HG02970 (cell line): Measurements from ENCODE around the gene PAPLN.

Source experiments
- ATAC-seq: cut with Tn5 transposase; IDR thresholded peaks from one replicate; pipeline ENCODE4 v1.9.1; 2021; ENCODE audit warnings: mild to moderate bottlenecking, moderate library complexity, moderate number of reproducible peaks; ENCODE audit not compliant: unreplicated experiment, low FRiP score

PAPLN gene

DNA sequence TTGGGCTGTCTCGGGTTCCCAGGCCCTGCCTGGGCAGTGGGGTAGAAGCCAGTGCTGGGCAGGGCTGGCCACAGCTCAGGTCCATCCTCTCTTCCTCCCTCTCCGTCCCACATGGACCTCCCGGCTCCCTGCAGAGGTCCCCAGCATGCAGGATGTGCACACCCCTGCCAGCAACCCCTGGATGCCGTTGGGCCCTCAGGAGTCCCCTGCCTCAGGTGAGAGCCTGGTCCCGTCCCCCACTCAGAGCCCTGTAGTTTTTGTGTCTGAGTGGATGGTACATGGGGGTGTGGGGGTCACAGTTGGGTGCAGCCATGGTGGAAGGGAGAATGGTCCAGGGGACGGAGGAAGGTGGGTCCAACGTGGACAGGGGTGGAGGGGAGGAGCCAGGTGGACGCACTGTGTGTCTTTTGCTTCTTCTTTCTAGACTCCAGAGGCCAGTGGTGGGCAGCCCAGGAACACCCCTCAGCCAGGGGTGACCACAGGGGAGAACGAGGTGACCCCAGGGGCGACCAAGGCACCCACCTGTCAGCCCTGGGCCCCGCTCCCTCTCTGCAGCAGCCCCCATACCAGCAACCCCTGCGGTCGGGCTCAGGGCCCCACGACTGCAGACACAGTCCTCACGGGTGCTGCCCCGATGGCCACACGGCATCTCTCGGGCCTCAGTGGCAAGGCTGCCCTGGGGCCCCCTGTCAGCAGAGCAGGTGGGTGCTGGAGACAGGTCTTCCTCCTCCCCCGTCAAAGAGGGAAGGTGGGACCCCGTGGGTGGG, 21.7 kb downstream of the PAPLN start:
- ATAC-seq = no peak

DNA sequence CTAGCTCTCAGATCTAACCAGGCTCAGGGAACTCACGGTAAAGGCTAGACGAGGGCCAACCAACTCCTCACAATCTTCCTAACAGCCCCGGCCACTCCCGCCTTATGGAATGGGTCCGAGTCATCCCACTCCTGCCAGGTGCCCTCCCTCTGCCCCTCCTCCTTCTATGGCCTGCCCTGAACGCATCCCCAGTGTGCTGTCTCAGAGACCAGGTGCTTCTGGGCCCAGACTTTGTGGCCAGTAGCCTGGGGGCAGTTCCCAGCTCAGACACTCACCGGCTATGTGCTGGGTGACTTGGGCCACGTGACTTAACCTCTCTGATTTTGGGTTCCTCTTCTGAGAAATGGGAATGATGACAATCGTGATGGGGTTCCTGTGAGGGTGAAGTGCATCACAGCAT, 22.5 kb downstream of the PAPLN start:
- no peak for ATAC-seq

DNA sequence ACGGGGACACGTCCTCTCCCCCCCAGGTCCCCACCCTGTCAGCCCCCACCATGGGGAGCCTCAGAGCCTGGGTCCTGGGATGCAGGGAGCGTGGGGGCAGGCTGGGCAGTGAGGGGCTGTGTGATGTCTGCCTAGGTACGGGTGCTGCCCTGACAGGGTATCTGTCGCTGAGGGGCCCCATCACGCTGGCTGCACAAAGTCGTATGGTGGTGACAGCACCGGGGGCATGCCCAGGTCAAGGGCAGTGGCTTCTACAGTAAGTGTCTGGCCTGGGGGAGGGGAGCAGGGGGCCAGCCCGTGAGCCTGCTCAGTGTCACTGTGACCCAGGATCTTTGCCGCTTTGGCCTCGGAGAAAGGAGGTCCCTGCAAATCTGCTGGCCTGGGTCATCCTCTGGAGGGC, 23.3 kb downstream of the PAPLN start:
- no peak for ATAC-seq

DNA sequence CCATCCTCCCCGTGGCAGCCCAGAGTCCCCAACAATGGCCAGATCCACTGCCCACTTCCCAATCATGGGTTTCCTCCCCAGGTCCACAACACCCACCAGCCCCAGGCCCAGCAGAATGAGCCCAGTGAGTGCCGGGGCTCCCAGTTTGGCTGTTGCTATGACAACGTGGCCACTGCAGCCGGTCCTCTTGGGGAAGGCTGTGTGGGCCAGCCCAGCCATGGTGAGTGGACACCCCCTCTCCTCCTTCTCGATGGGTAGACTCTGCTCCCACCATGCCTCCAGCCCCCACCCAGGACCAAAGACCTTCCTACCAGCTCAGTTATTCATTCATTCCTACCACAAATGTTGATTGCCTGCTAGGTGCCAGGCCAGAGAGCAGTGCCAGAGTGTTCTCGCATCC, 23.8 kb downstream of the PAPLN start:
- ATAC-seq = no peak

DNA sequence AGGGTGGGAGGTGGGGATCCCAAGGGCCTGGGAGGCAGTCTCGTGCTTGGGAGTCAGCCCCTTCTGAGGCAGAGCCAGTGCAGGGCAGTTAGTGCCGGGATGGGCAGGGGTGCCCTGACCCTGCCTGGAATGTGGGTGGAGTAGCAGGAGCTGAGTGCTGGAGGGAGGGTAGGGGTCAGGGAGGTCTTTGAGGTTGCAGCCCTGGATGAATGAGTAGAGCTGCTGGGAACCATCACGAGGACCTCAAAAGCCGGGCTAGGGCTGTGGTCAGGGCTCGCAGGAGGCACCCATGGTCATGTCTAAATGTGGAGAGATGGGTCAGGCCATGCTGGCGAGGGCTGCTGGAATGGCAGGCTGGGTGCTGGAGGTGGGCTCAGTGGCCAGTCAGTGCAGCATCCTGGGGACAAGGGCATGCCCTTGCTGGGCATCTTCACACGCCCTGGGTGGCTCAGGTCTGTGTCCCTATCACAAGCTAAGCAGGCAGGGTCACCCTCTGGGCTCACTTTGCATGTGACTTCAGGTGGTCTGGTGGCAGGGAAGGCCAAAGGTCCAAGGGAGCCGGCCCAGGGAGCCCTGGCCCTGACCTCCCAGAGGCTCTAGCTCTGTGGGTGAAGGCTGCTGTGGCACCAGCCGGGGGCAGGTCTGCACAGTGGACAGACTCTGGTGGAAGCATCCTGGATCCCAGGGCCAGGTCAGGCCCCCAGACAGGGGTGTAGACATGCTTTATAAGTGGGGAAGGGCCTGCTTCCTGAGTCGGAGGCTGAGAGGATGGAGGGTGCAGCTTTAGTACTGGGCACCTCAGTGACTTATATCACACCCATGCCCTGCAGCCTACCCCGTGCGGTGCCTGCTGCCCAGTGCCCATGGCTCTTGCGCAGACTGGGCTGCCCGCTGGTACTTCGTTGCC, 24.5 kb downstream of the PAPLN start:
- no peak for ATAC-seq

DNA sequence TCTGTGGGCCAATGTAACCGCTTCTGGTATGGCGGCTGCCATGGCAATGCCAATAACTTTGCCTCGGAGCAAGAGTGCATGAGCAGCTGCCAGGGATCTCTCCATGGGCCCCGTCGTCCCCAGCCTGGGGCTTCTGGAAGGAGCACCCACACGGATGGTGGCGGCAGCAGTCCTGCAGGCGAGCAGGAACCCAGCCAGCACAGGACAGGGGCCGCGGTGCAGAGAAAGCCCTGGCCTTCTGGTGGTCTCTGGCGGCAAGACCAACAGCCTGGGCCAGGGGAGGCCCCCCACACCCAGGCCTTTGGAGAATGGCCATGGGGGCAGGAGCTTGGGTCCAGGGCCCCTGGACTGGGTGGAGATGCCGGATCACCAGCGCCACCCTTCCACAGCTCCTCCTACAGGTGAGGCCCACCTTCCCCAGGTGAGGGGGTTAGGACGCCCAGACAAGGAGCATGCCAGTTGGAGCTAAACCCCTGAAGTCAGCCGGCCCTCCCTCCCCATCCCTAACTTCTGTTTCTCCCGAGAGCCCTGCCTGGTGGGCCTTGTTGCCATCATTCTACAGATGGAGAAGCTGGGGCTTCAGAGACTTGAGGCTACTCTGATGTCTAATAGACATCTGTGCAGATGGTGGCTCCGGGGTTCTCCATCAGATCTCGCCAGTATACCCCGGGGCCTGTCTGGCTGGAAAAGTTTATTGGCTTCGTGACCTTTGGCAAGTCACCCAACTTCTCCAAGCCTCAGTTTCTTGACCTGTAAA, 25.3 kb downstream of the PAPLN start:
- ATAC-seq = no peak

DNA sequence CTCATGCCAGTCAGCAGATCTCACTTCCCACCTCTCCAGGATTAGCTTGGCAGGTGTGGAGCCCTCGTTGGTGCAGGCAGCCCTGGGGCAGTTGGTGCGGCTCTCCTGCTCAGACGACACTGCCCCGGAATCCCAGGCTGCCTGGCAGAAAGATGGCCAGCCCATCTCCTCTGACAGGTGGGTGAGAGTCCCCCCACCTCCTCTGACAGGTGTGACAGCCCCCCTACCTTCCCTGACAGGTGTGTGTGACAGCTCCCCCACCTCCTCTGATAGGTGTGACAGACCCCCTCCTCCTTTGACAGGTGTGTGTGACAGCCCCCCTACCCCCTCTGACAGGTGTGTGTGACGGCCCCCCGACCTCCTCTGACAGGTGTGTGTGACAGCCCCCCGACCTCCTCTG, 26.3 kb downstream of the PAPLN start:
- no peak for ATAC-seq

DNA sequence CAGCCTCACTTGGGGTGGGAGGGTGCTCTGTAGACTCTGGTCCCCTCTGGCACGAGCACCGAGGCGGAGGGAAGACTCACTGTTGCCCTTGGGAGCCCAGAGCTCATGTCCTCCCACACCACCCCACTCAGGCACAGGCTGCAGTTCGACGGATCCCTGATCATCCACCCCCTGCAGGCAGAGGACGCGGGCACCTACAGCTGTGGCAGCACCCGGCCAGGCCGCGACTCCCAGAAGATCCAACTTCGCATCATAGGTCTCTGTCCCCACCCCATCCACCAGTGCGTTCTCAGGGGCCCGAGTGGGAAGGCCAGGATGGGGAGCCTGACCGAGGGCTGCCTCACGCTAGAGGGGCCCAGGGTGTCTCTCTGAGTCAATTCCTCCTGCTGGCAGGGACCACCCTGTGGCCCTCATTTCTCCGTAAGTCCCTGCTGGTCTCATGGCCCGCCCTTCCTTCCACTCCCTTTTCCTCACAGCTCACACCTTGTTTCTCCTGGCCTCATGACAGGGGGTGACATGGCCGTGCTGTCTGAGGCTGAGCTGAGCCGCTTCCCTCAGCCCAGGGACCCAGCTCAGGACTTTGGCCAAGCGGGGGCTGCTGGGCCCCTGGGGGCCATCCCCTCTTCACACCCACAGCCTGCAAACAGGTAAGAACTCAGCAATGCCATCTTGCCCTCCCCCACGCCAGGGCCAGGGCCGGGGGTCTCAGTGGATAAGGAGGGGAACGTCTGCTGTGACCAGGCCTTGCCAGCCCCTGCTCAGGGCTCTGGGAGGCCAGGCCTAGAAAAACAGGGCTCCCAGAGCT, 27.0 kb downstream of the PAPLN start:
- ATAC-seq = no peak

DNA sequence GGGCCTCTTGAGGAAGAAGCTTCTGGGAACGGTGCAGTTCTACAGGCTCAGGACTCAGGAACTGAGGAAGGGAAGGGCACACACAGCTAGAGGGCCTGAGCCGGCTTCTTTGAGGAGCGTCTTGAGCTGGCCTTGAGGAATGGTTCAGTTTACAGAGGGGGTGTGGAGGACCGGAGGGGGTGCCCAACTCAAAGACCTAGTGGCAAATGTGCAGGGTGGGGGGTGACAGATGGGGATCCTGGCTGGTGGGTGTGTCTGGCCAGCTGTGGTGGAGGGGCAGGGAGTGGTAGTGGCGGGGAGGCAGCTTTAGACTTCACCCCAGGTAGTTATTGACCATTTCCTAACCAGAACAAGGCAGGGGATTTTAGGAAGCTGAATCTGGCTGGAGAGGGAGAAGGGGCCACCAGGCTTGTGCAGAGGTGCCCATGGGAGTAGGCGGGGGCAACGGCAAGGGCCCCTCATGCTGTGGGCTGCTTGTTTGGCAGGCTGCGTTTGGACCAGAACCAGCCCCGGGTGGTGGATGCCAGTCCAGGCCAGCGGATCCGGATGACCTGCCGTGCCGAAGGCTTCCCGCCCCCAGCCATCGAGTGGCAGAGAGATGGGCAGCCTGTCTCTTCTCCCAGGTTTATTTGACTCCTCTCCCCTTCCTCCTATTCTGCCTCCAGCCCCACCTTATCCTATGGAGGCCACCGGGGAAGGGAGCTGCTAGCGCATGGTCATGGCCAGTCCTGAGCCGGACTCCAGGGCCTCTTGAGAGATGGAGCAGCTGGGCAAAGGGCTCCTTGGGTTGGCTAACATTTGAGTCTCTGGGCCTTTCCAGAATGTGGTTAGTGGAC, 27.8 kb downstream of the PAPLN start:
- no peak for ATAC-seq

DNA sequence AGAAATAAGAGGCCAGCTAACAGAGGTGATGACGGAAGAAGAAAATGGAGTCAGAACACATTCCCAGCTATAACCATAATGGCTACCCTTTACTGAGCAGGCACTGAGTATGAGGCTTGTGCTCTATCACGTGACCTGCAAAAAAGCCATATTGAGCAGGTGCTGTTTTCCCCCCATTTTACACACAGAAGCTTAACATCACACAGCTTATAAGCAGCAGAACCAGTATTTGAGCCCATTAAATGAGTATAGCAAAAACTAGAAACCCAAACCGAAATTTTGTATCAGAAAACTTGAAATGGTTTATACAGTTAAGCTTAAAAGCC, 28.4 kb downstream of the PAPLN start:
- no peak for ATAC-seq

DNA sequence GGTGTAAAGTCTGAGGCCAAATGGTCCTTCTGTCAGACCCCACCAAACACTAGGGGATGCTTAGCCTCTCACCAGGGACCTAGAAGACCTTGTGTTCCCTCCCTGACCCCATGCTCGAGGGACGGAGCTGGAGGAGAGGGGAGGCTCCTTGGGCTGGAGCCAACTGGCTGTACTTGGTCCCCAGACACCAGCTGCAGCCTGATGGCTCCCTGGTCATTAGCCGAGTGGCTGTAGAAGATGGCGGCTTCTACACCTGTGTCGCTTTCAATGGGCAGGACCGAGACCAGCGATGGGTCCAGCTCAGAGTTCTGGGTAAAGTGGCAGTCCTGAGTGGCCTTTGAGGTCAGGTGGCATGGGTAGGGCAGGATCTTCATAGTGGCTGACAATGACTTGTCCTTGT, 29.0 kb downstream of the PAPLN start:
- no peak for ATAC-seq

DNA sequence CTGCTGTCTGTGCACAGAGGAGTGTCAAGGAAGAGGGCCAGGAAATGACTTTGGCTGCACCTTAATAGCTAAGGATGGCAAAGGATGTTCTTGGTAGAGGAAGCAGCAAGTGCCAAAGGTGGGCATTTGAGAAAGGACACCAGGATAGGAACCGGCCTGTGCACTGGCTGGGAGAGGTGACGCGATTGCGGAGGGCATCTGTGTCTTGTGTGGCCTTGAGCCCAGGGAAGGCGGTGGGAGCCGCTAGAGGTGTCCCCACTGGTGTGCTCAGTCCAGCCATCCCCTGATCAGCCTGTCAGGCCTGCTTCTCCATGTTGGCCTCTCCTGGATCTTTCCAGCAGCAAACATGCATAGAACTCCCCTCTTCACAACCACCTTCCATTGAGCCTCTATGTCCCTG, 30.2 kb downstream of the PAPLN start:
- no peak for ATAC-seq

DNA sequence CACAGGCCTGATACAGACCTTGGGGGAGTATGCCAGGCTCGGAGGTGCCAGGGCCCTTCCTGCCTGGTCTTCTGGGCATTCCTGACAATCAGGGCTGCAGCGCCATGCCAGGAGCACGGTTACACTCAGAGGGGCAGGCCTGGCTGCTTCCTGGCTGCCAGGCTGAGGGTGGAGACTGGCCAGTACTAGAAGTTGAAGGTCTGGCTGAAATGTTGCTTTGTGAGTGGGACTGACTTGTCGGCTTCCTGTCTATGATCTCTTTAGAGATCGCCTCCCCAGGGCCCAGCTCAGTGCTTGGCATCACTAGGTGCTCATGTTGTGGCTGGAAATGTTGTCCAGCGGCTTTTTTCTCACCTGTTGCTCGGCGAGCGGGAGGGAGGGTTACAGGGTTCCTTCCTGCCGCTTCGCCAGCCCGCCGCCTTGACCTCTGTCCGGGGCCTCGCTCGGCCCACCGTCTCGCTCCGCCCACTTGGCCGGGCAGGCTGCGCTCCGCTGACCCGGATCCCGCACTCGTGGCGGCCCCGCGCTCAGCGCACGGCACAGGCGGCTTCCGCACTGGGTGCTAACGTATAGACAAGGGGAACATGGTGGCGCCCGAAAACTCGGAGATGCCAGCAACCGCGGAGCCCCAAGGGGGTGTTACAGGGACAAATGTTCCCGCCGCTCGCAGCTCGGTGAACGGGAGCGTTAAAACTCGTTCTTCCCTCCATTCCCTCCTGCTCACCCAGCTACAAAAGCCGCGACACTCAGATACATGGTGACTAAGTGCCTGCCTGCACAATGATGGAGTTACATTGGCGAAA, 32.6 kb downstream of the PAPLN start:
- ATAC-seq = peak; percentile 75

DNA sequence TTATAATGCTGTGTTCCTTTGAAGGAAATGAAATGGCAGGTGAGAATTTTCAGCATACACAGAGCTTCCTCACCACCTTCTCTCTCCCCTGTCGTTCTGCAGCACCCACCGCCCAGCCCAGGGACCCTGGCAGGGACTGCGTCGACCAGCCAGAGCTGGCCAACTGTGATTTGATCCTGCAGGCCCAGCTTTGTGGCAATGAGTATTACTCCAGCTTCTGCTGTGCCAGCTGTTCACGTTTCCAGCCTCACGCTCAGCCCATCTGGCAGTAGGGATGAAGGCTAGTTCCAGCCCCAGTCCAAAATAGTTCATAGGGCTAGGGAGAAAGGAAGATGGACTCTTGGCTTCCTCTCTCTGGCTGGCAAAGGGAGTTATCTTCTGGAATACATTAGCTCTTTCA, 35.1 kb downstream of the PAPLN start:
- no peak for ATAC-seq

DNA sequence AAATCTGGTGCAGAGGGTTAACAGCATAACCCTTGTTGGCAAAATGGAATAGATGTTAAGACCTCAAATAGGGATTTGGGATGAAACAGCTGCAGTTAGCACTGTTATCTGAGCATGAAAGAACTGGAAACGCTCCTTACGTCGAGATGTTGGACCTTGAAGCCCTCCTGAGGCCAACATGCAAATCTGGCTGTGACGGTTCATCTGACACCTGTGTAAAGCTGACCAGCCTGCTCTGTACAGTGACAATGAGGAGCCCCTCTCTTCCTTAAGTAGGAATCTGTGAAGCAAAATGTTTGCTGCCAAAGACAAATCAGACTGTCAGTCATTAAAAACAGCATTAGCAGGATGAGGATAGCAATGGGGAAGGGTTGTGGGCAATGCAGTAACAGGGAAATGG, 36.5 kb downstream of the PAPLN start:
- ATAC-seq = no peak

DNA sequence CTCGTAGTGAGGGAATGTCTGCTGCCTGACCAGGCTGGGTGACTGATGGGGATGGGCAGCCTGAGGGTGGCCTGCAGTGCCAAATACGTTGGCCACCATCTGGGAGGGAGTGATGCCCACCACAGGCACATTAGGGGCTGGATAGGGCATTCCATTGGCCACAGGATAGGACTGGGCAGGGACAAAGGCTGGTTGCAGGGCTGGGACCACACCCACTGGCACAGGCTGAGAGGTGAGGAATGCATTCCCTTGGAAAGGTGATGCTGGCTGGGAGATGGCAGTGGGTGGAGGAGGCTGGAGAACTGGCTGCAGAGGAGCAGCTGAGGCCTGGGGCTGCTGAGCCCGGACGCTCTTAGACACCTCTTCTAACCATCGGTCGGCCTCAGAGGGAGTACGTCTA, 39.5 kb downstream of the PAPLN start:
- ATAC-seq = no peak

DNA sequence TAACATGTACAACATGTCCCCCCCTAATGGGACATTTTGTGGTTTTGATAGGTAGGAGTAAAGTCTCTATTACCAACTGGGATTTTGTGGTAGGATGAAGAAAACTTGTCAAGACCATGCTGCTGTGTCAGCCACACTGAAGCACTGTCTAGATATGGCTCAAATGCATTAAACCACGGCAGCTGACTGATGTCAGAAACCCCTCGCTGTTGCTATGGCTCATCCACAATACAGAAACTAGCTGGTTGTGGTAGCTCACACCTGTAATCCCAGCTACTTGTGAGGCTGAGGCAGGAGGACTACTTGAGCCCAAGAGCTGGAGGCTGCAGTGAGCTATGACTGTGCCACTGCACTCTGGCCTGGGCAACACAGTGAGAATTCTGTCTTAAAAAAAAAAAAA, 40.1 kb downstream of the PAPLN start:
- no peak for ATAC-seq

DNA sequence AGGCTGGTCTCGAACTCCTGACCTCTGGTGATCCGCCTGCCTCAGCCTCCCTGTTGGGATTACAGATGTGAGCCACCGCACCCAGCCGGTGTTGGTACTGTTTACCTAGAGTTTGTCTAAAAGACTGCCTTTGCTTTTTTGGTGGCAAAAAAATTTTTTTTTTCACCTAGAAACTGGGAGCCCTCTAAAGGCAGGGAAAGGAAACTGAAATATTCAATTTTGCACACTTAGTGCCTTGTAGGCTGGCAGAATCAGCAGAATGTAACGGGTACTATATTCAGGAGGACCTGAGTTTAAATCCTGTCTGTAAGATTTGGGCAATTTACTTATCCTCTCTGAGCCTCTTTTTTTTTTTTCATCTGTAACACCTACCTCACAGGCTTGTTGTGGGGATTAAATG, 43.6 kb downstream of the PAPLN start:
- ATAC-seq = no peak
